ENCODE data around the gene LDLRAD3. TPM values are rescaled to one million over a fixed set of nuclear protein-coding genes. Genes with fewer than 3 reads are reported as not detected.

Gene LDLRAD3
- total and polyA plus RNA-seq, 12 donors, result 5.4 to 16.7 (median 10.2) TPM

DNA sequence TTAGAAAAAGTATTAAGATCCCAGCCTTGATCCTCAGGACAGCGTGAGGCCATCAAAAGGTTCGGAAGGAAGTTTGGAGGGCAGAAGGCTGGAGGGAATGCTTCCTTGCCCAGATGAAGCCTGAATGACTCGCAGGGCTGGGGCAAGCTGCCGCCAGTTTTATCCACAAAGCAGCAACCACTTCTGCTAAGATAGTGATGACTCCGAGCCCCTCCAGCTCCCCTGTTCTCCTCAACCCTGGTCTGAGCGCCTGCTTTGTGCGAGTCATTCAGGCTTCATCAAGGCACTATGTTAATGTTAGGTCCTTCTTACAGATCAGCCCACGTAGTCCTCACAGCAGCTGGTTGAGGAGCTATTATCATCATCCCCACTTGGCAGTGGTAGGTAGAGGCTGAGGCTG, 186.5 kb downstream of the LDLRAD3 start:
- intact Hi-C loops (cut with DNase I), result loop anchor here in 1 of 2 donors (10.0 kb wide), 1 partner anchor 306 kb away; no protein-coding TSS in a partner anchor
- 93 to 96% (median 95%) methylated on average over 8 of the region's 8 CpGs for WGBS, 4 donors
- no peak overlapping the region for H3K27ac ChIP-seq
- DNase-seq, result no peak
- H3K4me1 ChIP-seq (replicated peaks in 1 of 2), result no peaks in the 10 kb centered on the region
- no peaks in the 10 kb centered on the region for H3K9me3 ChIP-seq (replicated peaks in 1 of 3)
- no peaks in the 10 kb centered on the region for H3K27me3 ChIP-seq
- TF ChIP-seq, protein P1, sequence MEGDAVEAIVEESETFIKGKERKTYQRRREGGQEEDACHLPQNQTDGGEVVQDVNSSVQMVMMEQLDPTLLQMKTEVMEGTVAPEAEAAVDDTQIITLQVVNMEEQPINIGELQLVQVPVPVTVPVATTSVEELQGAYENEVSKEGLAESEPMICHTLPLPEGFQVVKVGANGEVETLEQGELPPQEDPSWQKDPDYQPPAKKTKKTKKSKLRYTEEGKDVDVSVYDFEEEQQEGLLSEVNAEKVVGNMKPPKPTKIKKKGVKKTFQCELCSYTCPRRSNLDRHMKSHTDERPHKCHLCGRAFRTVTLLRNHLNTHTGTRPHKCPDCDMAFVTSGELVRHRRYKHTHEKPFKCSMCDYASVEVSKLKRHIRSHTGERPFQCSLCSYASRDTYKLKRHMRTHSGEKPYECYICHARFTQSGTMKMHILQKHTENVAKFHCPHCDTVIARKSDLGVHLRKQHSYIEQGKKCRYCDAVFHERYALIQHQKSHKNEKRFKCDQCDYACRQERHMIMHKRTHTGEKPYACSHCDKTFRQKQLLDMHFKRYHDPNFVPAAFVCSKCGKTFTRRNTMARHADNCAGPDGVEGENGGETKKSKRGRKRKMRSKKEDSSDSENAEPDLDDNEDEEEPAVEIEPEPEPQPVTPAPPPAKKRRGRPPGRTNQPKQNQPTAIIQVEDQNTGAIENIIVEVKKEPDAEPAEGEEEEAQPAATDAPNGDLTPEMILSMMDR (IDR thresholded peaks at IDR 0.05), result no peak
- TF ChIP-seq POLR2A (IDR thresholded peaks at IDR 0.05), result no peak
- no peaks in the 10 kb centered on the region for H3K36me3 ChIP-seq (replicated peaks in 1 of 2)
- H3K4me3 ChIP-seq, result no peak overlapping the region

DNA sequence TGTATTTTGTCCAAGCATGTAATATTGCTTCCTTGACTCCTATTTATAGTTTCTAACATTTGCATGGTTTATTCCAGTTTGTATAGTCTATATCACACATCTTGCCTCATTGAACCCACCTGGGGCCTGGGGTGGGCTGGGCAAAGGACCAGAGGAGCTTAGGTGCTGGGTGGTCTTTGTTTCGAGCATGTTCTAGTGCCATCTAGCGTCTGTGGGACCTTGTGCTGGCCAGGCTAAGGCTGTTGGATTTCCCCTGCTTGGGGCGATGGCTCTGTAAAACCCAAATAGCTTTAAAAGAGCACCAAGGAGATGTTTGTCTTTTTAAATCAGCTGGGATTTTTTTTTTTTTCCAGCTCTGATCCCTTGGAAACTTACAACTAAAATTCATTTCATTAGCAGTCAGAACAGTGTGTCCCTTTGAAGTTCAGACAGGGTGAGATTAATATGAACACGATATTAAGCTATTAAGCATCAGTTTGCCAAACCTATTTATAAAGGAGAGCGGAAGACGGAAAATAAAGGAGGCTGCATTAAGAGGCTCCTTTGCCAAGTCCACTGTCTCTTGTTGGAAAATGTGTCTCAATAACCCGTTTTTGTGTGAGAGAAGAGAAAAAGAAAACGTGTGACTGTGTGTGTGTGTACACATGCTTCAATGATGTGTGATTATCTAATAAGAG, 188.0 kb downstream of the LDLRAD3 start:
- Histone ChIP-seq H3K4me3 (no peak overlapping the region), H3K27ac (peak overlapping the region in 2 of 5 donors; percentile 24 to 44), H3K9me3 (replicated peaks in 1 of 3) (no peaks in the 10 kb centered on the region), H3K4me1 (replicated peaks in 1 of 2) (no peaks in the 10 kb centered on the region), H3K36me3 (replicated peaks in 1 of 2) (no peaks in the 10 kb centered on the region), H3K27me3 (no peaks in the 10 kb centered on the region)
- DNase-seq, result peak; percentile 29 to 86 (median 50)
- intact Hi-C loops (cut with DNase I), result loop anchor here in 1 of 2 donors (10.0 kb wide), 1 partner anchor 307 kb away; no protein-coding TSS in a partner anchor
- TF ChIP-seq, protein P1 (IDR thresholded peaks at IDR 0.05), result peak; percentile 29 to 62 (median 49)
- no peak for TF ChIP-seq POLR2A (IDR thresholded peaks at IDR 0.05)
- 42 to 62% (median 45%) methylated on average over 8 of the region's 8 CpGs for WGBS, 4 donors

DNA sequence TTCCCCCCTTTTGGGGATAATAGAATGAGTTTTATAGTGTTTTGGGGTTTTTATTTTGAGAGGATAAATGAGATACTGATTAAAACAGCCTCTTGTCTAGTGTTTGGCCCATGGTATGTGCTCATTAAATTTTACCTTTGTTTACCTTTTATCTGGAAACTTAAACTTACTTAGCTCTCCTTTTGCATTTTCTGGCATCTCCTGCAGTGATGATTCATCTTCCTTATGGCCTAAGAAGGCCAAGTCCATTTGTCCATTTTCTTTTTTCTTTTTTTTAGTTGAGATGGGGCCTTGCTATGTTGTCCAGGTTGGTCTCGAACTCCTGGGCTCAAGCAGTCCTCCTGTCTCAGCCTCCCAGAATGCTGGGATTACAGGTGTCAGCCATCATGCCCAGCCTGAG, 189.1 kb downstream of the LDLRAD3 start:
- Histone ChIP-seq H3K9me3 (replicated peaks in 1 of 3) (no peaks in the 10 kb centered on the region), H3K36me3 (replicated peaks in 1 of 2) (no peaks in the 10 kb centered on the region), H3K27ac (no peak overlapping the region), H3K27me3 (no peaks in the 10 kb centered on the region), H3K4me1 (replicated peaks in 1 of 2) (no peaks in the 10 kb centered on the region), H3K4me3 (no peak overlapping the region)
- intact Hi-C loops (cut with DNase I), result loop anchor here in 1 of 2 donors (10.0 kb wide), 1 partner anchor 308 kb away; no protein-coding TSS in a partner anchor
- no peak for DNase-seq
- TF ChIP-seq, protein P1 (IDR thresholded peaks at IDR 0.05), result no peak
- no peak for TF ChIP-seq POLR2A (IDR thresholded peaks at IDR 0.05)
- WGBS, 4 donors, result 80 to 100% (median 90%) methylated on average over 1 of the region's 1 CpG

DNA sequence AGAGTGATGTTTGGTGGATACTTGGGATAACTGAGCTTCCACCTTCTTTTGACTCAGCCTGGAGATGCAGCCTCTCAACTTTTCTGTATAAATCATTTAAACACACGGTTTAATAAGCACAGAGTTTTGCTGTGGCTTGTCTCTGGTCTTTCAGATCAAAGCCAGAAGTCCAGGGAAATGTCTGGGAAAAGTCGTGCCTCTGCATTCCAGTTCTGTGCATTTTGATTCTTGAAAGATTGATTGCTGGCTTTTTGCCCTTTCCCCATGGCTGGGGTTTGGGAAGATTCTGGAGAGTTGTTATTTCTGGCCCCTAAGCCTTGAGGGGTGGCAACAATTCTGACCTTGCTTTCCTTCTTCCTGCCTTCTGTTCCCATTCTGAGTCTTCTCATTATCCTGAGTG, 191.2 kb downstream of the LDLRAD3 start:
- no peak for TF ChIP-seq POLR2A (IDR thresholded peaks at IDR 0.05)
- TF ChIP-seq, protein P1 (IDR thresholded peaks at IDR 0.05), result no peak
- intact Hi-C loops (cut with DNase I), result loop anchor here in 1 of 2 donors (5.0 to 10.0 kb wide), 2 partner anchors 310 to 423 kb away; no protein-coding TSS in a partner anchor
- Histone ChIP-seq H3K36me3 (replicated peaks in 1 of 2) (no peaks in the 10 kb centered on the region), H3K9me3 (replicated peaks in 1 of 3) (no peaks in the 10 kb centered on the region), H3K27ac (peak overlapping the region in 1 of 5 donors; percentile 1), H3K27me3 (no peaks in the 10 kb centered on the region), H3K4me3 (no peak overlapping the region), H3K4me1 (replicated peaks in 1 of 2) (no peaks in the 10 kb centered on the region)
- WGBS, 4 donors, result 55 to 67% (median 59%) methylated on average over 2 of the region's 2 CpGs
- no peak for DNase-seq

Data from adrenal gland (tissue), 12 donors.